ENCODE measurements around the gene MICA. TPM values are rescaled to one million over a fixed set of nuclear protein-coding genes. Genes with fewer than 3 reads are reported as not detected.
"Not testable (repeated sequence)": the region's sequence is repeated elsewhere in the genome, so short reads cannot be mapped to it uniquely, and the experiment has no call there.

The MICA gene
- total RNA-seq, 2 donors from 2014 or later: 15.0 to 16.4 TPM

- Histone ChIP-seq H3K27me3 (replicated peaks; ENCODE audit: insufficient read depth) (no peaks in the 10 kb centered on the region), H3K9me3 (no peaks in the 10 kb centered on the region), H3K36me3 (no peaks in the 10 kb centered on the region), H3K27ac (peak overlapping the region; percentile 95 to 99), H3K4me1 (ENCODE audit: control insufficient read depth in 1 of 2, low read depth in 2 of 2) (peaks cover 31 to 41% of the 10 kb centered on the region in 2 donors), H3K4me3 (peak overlapping the region; percentile 95)
- no peak for DNase-seq (ENCODE audit: low spot score)
- no peak for TF ChIP-seq CTCF (IDR thresholded peaks at IDR 0.05)
- peak; percentile 23 for ATAC-seq (ENCODE audit: insufficient number of reproducible peaks, low FRiP score, low read depth)
Observed at GRCh38 chr6:31401403-31401802, 2.0 kb upstream of the MICA start.

- ATAC-seq (ENCODE audit: insufficient number of reproducible peaks, low FRiP score, low read depth): no peak
- no peaks in the 10 kb centered on the region for H3K27me3 ChIP-seq (replicated peaks; ENCODE audit: insufficient read depth)
- H3K4me3 ChIP-seq: peak overlapping the region; percentile 95
- no peak for TF ChIP-seq CTCF (IDR thresholded peaks at IDR 0.05)
- peak overlapping the region; percentile 95 to 99 for H3K27ac ChIP-seq
- no peak for DNase-seq (ENCODE audit: low spot score)
- H3K4me1 ChIP-seq (ENCODE audit: control insufficient read depth in 1 of 2, low read depth in 2 of 2): peaks cover 34 to 46% of the 10 kb centered on the region in 2 donors
- H3K9me3 ChIP-seq: no peaks in the 10 kb centered on the region
- H3K36me3 ChIP-seq: no peaks in the 10 kb centered on the region
Observed at GRCh38 chr6:31402324-31403282, 792 bp upstream of the MICA start.

GRCh38 chr6:31404061-31404364, 618 bp downstream of the MICA start:
- peak overlapping the region; percentile 95 to 99 for H3K27ac ChIP-seq
- not testable (repeated sequence) for ATAC-seq (ENCODE audit: insufficient number of reproducible peaks, low FRiP score, low read depth)

GRCh38 chr6:31405996-31406395, 2.6 kb downstream of the MICA start:
- H3K27ac ChIP-seq: no peak overlapping the region
- peaks cover 6% of the 10 kb centered on the region for H3K36me3 ChIP-seq
- ATAC-seq (ENCODE audit: insufficient number of reproducible peaks, low FRiP score, low read depth): no peak
- TF ChIP-seq CTCF (IDR thresholded peaks at IDR 0.05): no peak
- H3K27me3 ChIP-seq (replicated peaks; ENCODE audit: insufficient read depth): no peaks in the 10 kb centered on the region
- H3K9me3 ChIP-seq: no peaks in the 10 kb centered on the region
- H3K4me1 ChIP-seq (ENCODE audit: control insufficient read depth in 1 of 2, low read depth in 2 of 2): peaks cover 44 to 59% of the 10 kb centered on the region in 2 donors
- H3K4me3 ChIP-seq: no peak overlapping the region
- DNase-seq (ENCODE audit: low spot score): no peak

More at GRCh38 chr6:31404061-31404364, 618 bp downstream of the MICA start:
- H3K27me3 ChIP-seq (replicated peaks; ENCODE audit: insufficient read depth); DNase-seq (ENCODE audit: low spot score); H3K36me3 ChIP-seq; H3K9me3 ChIP-seq: not testable (repeated sequence)
- Histone ChIP-seq H3K4me1 (ENCODE audit: control insufficient read depth in 1 of 2, low read depth in 2 of 2) (peaks cover 41 to 56% of the 10 kb centered on the region in 2 donors), H3K4me3 (peak overlapping the region; percentile 95)

- Histone ChIP-seq H3K9me3 (no peaks in the 10 kb centered on the region), H3K4me1 (ENCODE audit: control insufficient read depth in 1 of 2, low read depth in 2 of 2) (peaks cover 35 to 42% of the 10 kb centered on the region in 2 donors), H3K4me3 (no peak overlapping the region), H3K36me3 (peaks cover 23% of the 10 kb centered on the region), H3K27ac (no peak overlapping the region), H3K27me3 (replicated peaks; ENCODE audit: insufficient read depth) (no peaks in the 10 kb centered on the region)
- ATAC-seq (ENCODE audit: insufficient number of reproducible peaks, low FRiP score, low read depth): no peak
- TF ChIP-seq CTCF (IDR thresholded peaks at IDR 0.05): no peak
- DNase-seq (ENCODE audit: low spot score): no peak
Observed at GRCh38 chr6:31407699-31408098, 4.3 kb downstream of the MICA start.

Measured in thoracic aorta (tissue), 2 donors.